Stimulated activated CD4-positive, alpha-beta T cell treated with anti-CD3 and anti-CD28 coated beads, Interleukin-12 subunit alpha, Interleukin-12 subunit beta, amount 100 ng/mL, for 24 hours (primary cell): ENCODE data around the gene FBLN1.
"Not testable (repeated sequence)": the region's sequence is repeated elsewhere in the genome, so short reads cannot be mapped to it uniquely, and the experiment has no call there.

Source experiments
- DNase-seq, 2 experiments: peaks; one replicate each; pipeline ENCODE4 v3.0.0-alpha.2; 2020; ENCODE audit warnings: low read depth in 2 of 2

Gene FBLN1

GRCh38 chr22:45603619-45604018, 100.9 kb downstream of the FBLN1 start:
- no peak for DNase-seq

- not testable (repeated sequence) for DNase-seq
These were observed 105.4 kb downstream of the FBLN1 start for GRCh38 chr22:45608045-45608444.

- no peak for DNase-seq
These were observed 106.1 kb downstream of the FBLN1 start for GRCh38 chr22:45608763-45609180.

GRCh38 chr22:45612451-45612901, 109.8 kb downstream of the FBLN1 start:
- no peak for DNase-seq

GRCh38 chr22:45612940-45613339, 110.3 kb downstream of the FBLN1 start:
- no peak for DNase-seq

GRCh38 chr22:45615364-45615763, 112.7 kb downstream of the FBLN1 start:
- DNase-seq = no peak

- DNase-seq = no peak
These were observed 113.7 kb downstream of the FBLN1 start for GRCh38 chr22:45616432-45616831.

GRCh38 chr22:45617948-45618347, 115.3 kb downstream of the FBLN1 start:
- no peak for DNase-seq

GRCh38 chr22:45620706-45621105, 118.0 kb downstream of the FBLN1 start:
- no peak for DNase-seq

GRCh38 chr22:45621836-45622600, 119.3 kb downstream of the FBLN1 start:
- DNase-seq = no peak

GRCh38 chr22:45623464-45624145, 120.9 kb downstream of the FBLN1 start:
- not testable (repeated sequence) for DNase-seq

GRCh38 chr22:45626198-45626651, 123.5 kb downstream of the FBLN1 start:
- no peak for DNase-seq

- no peak for DNase-seq
These were observed 125.0 kb downstream of the FBLN1 start for GRCh38 chr22:45627489-45628233.

GRCh38 chr22:45628515-45628914, 125.8 kb downstream of the FBLN1 start:
- DNase-seq = no peak

GRCh38 chr22:45629469-45630089, 126.9 kb downstream of the FBLN1 start:
- DNase-seq = no peak

- DNase-seq = no peak
These were observed 127.8 kb downstream of the FBLN1 start for GRCh38 chr22:45630436-45630835.

GRCh38 chr22:45631140-45631840, 128.6 kb downstream of the FBLN1 start:
- no peak for DNase-seq

- DNase-seq = no peak
These were observed 129.2 kb downstream of the FBLN1 start for GRCh38 chr22:45631841-45632238.

GRCh38 chr22:45632791-45633515, 130.3 kb downstream of the FBLN1 start:
- DNase-seq = no peak

- DNase-seq = no peak
These were observed 134.0 kb downstream of the FBLN1 start for GRCh38 chr22:45636683-45637082.

- DNase-seq = no peak
These were observed 135.5 kb downstream of the FBLN1 start for GRCh38 chr22:45638197-45638596.
